ENCODE data around the gene SMDT1.
"Not testable (repeated sequence)": the region's sequence is repeated elsewhere in the genome, so short reads cannot be mapped to it uniquely, and the experiment has no call there.

DNA sequence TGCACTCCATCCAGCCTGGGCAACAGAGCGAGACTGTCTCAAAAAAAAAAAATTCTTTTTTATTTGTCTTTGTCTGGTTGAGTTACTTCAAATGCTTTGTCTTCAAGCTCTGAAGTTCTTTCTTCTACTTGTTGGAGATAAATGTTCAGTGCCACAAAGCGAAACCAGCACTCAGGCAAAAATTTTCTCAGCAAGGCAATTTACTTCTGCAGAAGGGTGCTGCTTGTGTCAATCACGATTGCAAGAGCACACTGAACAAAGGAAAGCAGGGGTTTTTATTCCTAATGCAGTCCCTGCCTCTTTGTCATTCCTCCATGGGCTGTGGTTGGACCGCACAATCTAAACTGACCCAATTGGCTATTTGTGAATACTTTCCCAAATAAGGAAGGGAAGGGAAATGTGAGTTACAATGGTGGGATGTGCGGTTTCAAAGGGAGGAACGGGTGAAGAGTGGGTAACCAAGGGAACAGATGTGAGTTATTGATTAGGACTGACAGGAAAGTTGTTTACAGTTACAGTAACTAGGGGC lies 24.9 kb downstream of the SMDT1 start:
- TF ChIP-seq, protein P1, sequence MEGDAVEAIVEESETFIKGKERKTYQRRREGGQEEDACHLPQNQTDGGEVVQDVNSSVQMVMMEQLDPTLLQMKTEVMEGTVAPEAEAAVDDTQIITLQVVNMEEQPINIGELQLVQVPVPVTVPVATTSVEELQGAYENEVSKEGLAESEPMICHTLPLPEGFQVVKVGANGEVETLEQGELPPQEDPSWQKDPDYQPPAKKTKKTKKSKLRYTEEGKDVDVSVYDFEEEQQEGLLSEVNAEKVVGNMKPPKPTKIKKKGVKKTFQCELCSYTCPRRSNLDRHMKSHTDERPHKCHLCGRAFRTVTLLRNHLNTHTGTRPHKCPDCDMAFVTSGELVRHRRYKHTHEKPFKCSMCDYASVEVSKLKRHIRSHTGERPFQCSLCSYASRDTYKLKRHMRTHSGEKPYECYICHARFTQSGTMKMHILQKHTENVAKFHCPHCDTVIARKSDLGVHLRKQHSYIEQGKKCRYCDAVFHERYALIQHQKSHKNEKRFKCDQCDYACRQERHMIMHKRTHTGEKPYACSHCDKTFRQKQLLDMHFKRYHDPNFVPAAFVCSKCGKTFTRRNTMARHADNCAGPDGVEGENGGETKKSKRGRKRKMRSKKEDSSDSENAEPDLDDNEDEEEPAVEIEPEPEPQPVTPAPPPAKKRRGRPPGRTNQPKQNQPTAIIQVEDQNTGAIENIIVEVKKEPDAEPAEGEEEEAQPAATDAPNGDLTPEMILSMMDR (IDR thresholded peaks at IDR 0.05): not testable (repeated sequence)
- not testable (repeated sequence) for TF ChIP-seq POLR2A (IDR thresholded peaks at IDR 0.05)

Data from right lobe of liver (tissue), 4 donors.